ENCODE data around the gene TACC2.
"Not testable (repeated sequence)": the region's sequence is repeated elsewhere in the genome, so short reads cannot be mapped to it uniquely, and the experiment has no call there.

TACC2 gene

GRCh38 chr10:122062831-122063674 lies 74.1 kb downstream of the TACC2 start:
- DNase-seq: peak; percentile 73

GRCh38 chr10:122066337-122066939 lies 77.5 kb downstream of the TACC2 start:
- not testable (repeated sequence) for DNase-seq

- no peak for DNase-seq
Observed at GRCh38 chr10:122068844-122069243, 79.9 kb downstream of the TACC2 start.

GRCh38 chr10:122072491-122072890 lies 83.5 kb downstream of the TACC2 start:
- no peak for DNase-seq

- no peak for DNase-seq
Observed at GRCh38 chr10:122073508-122073907, 84.5 kb downstream of the TACC2 start.

- DNase-seq: no peak
Observed at GRCh38 chr10:122075171-122075570, 86.2 kb downstream of the TACC2 start.

- not testable (repeated sequence) for DNase-seq
Observed at GRCh38 chr10:122075876-122076275, 86.9 kb downstream of the TACC2 start.

- DNase-seq: no peak
Observed at GRCh38 chr10:122077311-122077875, 88.4 kb downstream of the TACC2 start.

- no peak for DNase-seq
Observed at GRCh38 chr10:122078326-122078725, 89.4 kb downstream of the TACC2 start.

- no peak for DNase-seq
Observed at GRCh38 chr10:122078965-122079795, 90.2 kb downstream of the TACC2 start.

GRCh38 chr10:122082616-122083477 lies 93.9 kb downstream of the TACC2 start:
- no peak for DNase-seq

- DNase-seq: no peak
Observed at GRCh38 chr10:122083478-122084025, 94.6 kb downstream of the TACC2 start.

GRCh38 chr10:122084286-122085041 lies 95.5 kb downstream of the TACC2 start:
- DNase-seq: no peak

GRCh38 chr10:122085423-122085911 lies 96.5 kb downstream of the TACC2 start:
- DNase-seq: no peak

GRCh38 chr10:122086416-122087240 lies 97.7 kb downstream of the TACC2 start:
- DNase-seq: no peak

- no peak for DNase-seq
Observed at GRCh38 chr10:122087436-122087835, 98.5 kb downstream of the TACC2 start.

- DNase-seq: no peak
Observed at GRCh38 chr10:122089311-122090017, 100.5 kb downstream of the TACC2 start.

GRCh38 chr10:122091722-122092121 lies 102.8 kb downstream of the TACC2 start:
- no peak for DNase-seq

GRCh38 chr10:122093076-122093475 lies 104.1 kb downstream of the TACC2 start:
- DNase-seq: no peak

All from NCI-H345 (cell line).